Upper lobe of left lung (tissue), 6 donors: Measurements from ENCODE around the gene SERPINB6. TPM values are rescaled to one million over a fixed set of nuclear protein-coding genes. Genes with fewer than 3 reads are reported as not detected.
A peak's percentile ranks its signal among the peaks of the same experiment; 100 is the strongest.
"Not testable (repeated sequence)": the region's sequence is repeated elsewhere in the genome, so short reads cannot be mapped to it uniquely, and the experiment has no call there.

ENCODE experiments used
- ATAC-seq, 2 donors: fragments of 200-7000 bp; cut with Tn5 transposase; one replicate each; pipeline ENCODE4 v1.9.1; 2022; ENCODE audit warnings: mild to moderate bottlenecking in 2 of 2, moderate library complexity in 2 of 2; ENCODE audit not compliant: low FRiP score in 2 of 2
- DNase-seq, 2 donors: peaks; one replicate each; pipeline ENCODE4 v3.0.0-alpha.2; 2019 to 2020
- H3K27ac ChIP-seq, 4 donors: fragments of 200-600 bp; sonication (generic); one replicate each; pipeline ENCODE4 v1.5.1; 2016 to 2019
- H3K27me3 ChIP-seq, 4 donors: fragments of 200-600 bp; sonication (generic); one replicate each; pipeline ENCODE4 v1.5.1; 2017 to 2019
- H3K36me3 ChIP-seq, 4 donors: fragments of 200-600 bp; sonication (generic); one replicate each; pipeline ENCODE4 v1.5.1; 2016 to 2019
- H3K4me1 ChIP-seq, 4 donors: fragments of 200-600 bp; sonication (generic); one replicate each; pipeline ENCODE4 v1.5.1; 2018 to 2019
- H3K4me3 ChIP-seq, 4 donors: fragments of 200-600 bp; sonication (generic); one replicate each; pipeline ENCODE4 v1.5.1; 2017 to 2019; ENCODE audit warnings: mild to moderate bottlenecking in 2 of 4, moderate library complexity in 1 of 4
- H3K9me3 ChIP-seq, 4 donors: fragments of 200-600 bp; sonication (generic); one replicate each; pipeline ENCODE4 v1.5.1; 2018 to 2019
- CTCF ChIP-seq, 6 experiments: fragments of 450-650 bp in 4 of 6; fragments of 200-600 bp in 2 of 6; sonication (generic) in 2 of 6; IDR thresholded peaks; one replicate each; pipeline ENCODE4 v1.5.1; 2016 to 2019; ENCODE audit warnings: antibody characterized with exemption in 6 of 6
- EP300 ChIP-seq, 4 donors: sonication (generic); formaldehyde crosslinking; IDR thresholded peaks; one replicate each; pipeline ENCODE4 v1.5.1; 2017; ENCODE audit warnings: antibody characterized with exemption in 4 of 4, control low read depth in 2 of 4
- POLR2A ChIP-seq, 4 donors: fragments of 450-650 bp; IDR thresholded peaks; one replicate each; pipeline ENCODE4 v1.5.1; 2016 to 2017; ENCODE audit warnings: antibody characterized with exemption in 4 of 4, mild to moderate bottlenecking in 2 of 4
- POLR2AphosphoS5 ChIP-seq, 2 donors: sonication (generic); formaldehyde crosslinking; IDR thresholded peaks; one replicate each; pipeline ENCODE4 v1.5.1; 2017; ENCODE audit warnings: antibody characterized with exemption in 2 of 2
- WGBS, 2 donors: methylation state at CpG; one replicate each; pipeline ENCODE4 v1.1.5; 2017 to 2018; 5-methylcytosine and 5-hydroxymethylcytosine counted together
- total RNA-seq, 6 donors: library from RNA; depleted of rRNA in 4 of 6; stranded (reverse); fragments of >200 nt in 4 of 6; gene quantifications; one replicate each; pipeline versions ENCODE4 v1.1.0 to v1.2.1, GENCODE V29; 2016 to 2021
- donor health status: DM: no; HTN: no; CAD: no; lungs with moderate emphysema.
- donor health status: DM: no; HTN: yes; CAD: no; lungs with severe emphysema.

Gene SERPINB6
- total RNA-seq, 6 donors from 2014 or later: 133 to 181 (median 150) TPM

GRCh38 chr6:2934057-2934456 lies 37.3 kb downstream of the SERPINB6 start:
- WGBS, 2 donors: 95 to 100% methylated on average over 1 of the region's 1 CpG

GRCh38 chr6:2932911-2933310 lies 38.5 kb downstream of the SERPINB6 start:
- not testable (repeated sequence) for DNase-seq, H3K27ac ChIP-seq, H3K36me3 ChIP-seq, ATAC-seq, H3K9me3 ChIP-seq, H3K27me3 ChIP-seq, H3K4me3 ChIP-seq
- WGBS, 2 donors: 77 to 81% methylated on average over 11 of the region's 11 CpGs
- H3K4me1 ChIP-seq: peaks cover 5 to 11% (median 6%) of the 10 kb centered on the region in 4 donors

More at GRCh38 chr6:2934057-2934456, 37.3 kb downstream of the SERPINB6 start:
- Histone ChIP-seq H3K4me1 (peaks cover 5 to 11% (median 8%) of the 10 kb centered on the region in 4 donors), H3K27me3 (no peaks in the 10 kb centered on the region), H3K4me3 (no peak overlapping the region), H3K36me3 (no peaks in the 10 kb centered on the region), H3K27ac (no peak overlapping the region), H3K9me3 (no peaks in the 10 kb centered on the region)
- no peak for TF ChIP-seq POLR2A (IDR thresholded peaks at IDR 0.05)
- TF ChIP-seq POLR2AphosphoS5 (IDR thresholded peaks at IDR 0.05): no peak
- no peak for TF ChIP-seq CTCF (IDR thresholded peaks at IDR 0.05)
- TF ChIP-seq EP300 (IDR thresholded peaks at IDR 0.05): no peak
- no peak for DNase-seq
- ATAC-seq: no peak

GRCh38 chr6:2931970-2932748 lies 39.2 kb downstream of the SERPINB6 start:
- Histone ChIP-seq H3K36me3 (no peaks in the 10 kb centered on the region), H3K4me1 (peaks cover 5 to 11% (median 6%) of the 10 kb centered on the region in 4 donors), H3K4me3 (peak overlapping the region in 1 of 4 donors; percentile 8), H3K9me3 (no peaks in the 10 kb centered on the region), H3K27me3 (no peaks in the 10 kb centered on the region), H3K27ac (peak overlapping the region in 1 of 4 donors; percentile 49)
- WGBS, 2 donors: 29 to 37% methylated on average over 8 to 11 of the region's 11 CpGs
- TF ChIP-seq CTCF (IDR thresholded peaks at IDR 0.05) (peak; percentile 83 to 94 (median 88)), EP300 (IDR thresholded peaks at IDR 0.05) (no peak), POLR2AphosphoS5 (IDR thresholded peaks at IDR 0.05) (peak in 1 of 2 donors; percentile 48), POLR2A (IDR thresholded peaks at IDR 0.05) (no peak)
- peak in 1 of 2 donors; percentile 89 for DNase-seq
- peak; percentile 93 to 94 for ATAC-seq

- Histone ChIP-seq H3K36me3 (no peaks in the 10 kb centered on the region), H3K4me3 (no peak overlapping the region), H3K9me3 (no peaks in the 10 kb centered on the region), H3K27ac (no peak overlapping the region), H3K4me1 (peaks cover 5 to 11% (median 6%) of the 10 kb centered on the region in 4 donors), H3K27me3 (no peaks in the 10 kb centered on the region)
- TF ChIP-seq POLR2AphosphoS5 (IDR thresholded peaks at IDR 0.05) (no peak), CTCF (IDR thresholded peaks at IDR 0.05) (no peak), EP300 (IDR thresholded peaks at IDR 0.05) (no peak), POLR2A (IDR thresholded peaks at IDR 0.05) (no peak)
- DNase-seq (no peak), ATAC-seq (no peak)
- WGBS, 2 donors: 78 to 86% methylated on average over 8 of the region's 8 CpGs
Observed at GRCh38 chr6:2931055-2931454, 40.3 kb downstream of the SERPINB6 start.

- not testable (repeated sequence) for DNase-seq
- H3K4me1 ChIP-seq: peaks cover 5 to 11% (median 6%) of the 10 kb centered on the region in 4 donors
Observed at GRCh38 chr6:2927931-2928330, 43.4 kb downstream of the SERPINB6 start.

GRCh38 chr6:2925842-2926747 lies 45.3 kb downstream of the SERPINB6 start:
- H3K27ac ChIP-seq: peak overlapping the region in 1 of 4 donors; percentile 5
- not testable (repeated sequence) for H3K4me1 ChIP-seq, H3K4me3 ChIP-seq, H3K27me3 ChIP-seq, H3K9me3 ChIP-seq, DNase-seq, ATAC-seq, H3K36me3 ChIP-seq
- 67 to 70% methylated on average over 13 of the region's 13 CpGs for WGBS, 2 donors

More at GRCh38 chr6:2927931-2928330, 43.4 kb downstream of the SERPINB6 start:
- H3K4me3 ChIP-seq, H3K27ac ChIP-seq, ATAC-seq, H3K9me3 ChIP-seq, H3K27me3 ChIP-seq, H3K36me3 ChIP-seq: not testable (repeated sequence)
- 86% methylated on average over 13 of the region's 13 CpGs for WGBS, 2 donors
